ENCODE measurements around the gene SAPCD2. TPM values are rescaled to one million over a fixed set of nuclear protein-coding genes. Genes with fewer than 3 reads are reported as not detected.

The SAPCD2 gene
- polyA plus RNA-seq, 3 donors: 0.03 to 3.1 (median 1.7) TPM

GRCh38 chr9:137052998-137053943 lies 17.1 kb downstream of the SAPCD2 start:
- WGBS (ENCODE audit: insufficient coverage): 10% methylated on average over 69 of the region's 71 CpGs
- H3K4me1 Mint-ChIP-seq: peaks cover 8% of the 10 kb centered on the region
- Histone ChIP-seq H3K4me1 (ENCODE audit: control insufficient read depth in 1 of 2, insufficient read depth in 2 of 2, low read length in 2 of 2) (peaks cover 0 to 10% of the 10 kb centered on the region in 2 donors), H3K4me2 (replicated peaks; ENCODE audit: extremely low read depth, low read length, poor library complexity, severe bottlenecking) (peak overlapping the region; percentile 54), H2AFZ (ENCODE audit: insufficient read depth, low read depth, low read length, poor library complexity, severe bottlenecking) (no peak overlapping the region), H3K4me3 (replicated peaks in 1 of 3; ENCODE audit: low read depth in 2 of 3, low read length in 3 of 3) (no peak overlapping the region), H4K20me1 (ENCODE audit: insufficient read depth, low read length) (no peaks in the 10 kb centered on the region), H3K9me3 (replicated peaks in 1 of 2; ENCODE audit: control insufficient read depth in 1 of 2, insufficient read depth in 1 of 2, low read length in 2 of 2) (peaks cover 0 to 5% of the 10 kb centered on the region in 2 donors), H3K27me3 (ENCODE audit: control insufficient read depth in 2 of 2, insufficient read depth in 2 of 2, low read length in 2 of 2) (peaks cover 17 to 66% of the 10 kb centered on the region in 2 donors), H3K9ac (ENCODE audit: insufficient read depth, low read length, poor library complexity, severe bottlenecking) (no peak overlapping the region), H3K36me3 (replicated peaks in 1 of 2; ENCODE audit: control insufficient read depth in 1 of 2, insufficient read depth in 2 of 2, low read length in 2 of 2) (no peaks in the 10 kb centered on the region), H3K27ac (ENCODE audit: low read depth in 1 of 2, low read length in 2 of 2) (no peak overlapping the region), H3K79me2 (ENCODE audit: insufficient read depth, low read length) (no peaks in the 10 kb centered on the region)
- DNase-seq: no peak
- H3K27ac Mint-ChIP-seq: no peak overlapping the region
- H3K36me3 Mint-ChIP-seq: no peaks in the 10 kb centered on the region
- intact Hi-C loops (cut with micrococcal nuclease): loop anchor here in 1 of 2 donors (1.0 kb wide), 1 partner anchor 10 kb away; no protein-coding TSS in a partner anchor
- H3K27me3 Mint-ChIP-seq (ENCODE audit: low read depth in 3 of 3): peaks cover 51 to 80% (median 64%) of the 10 kb centered on the region in 3 donors
- H3K9me3 Mint-ChIP-seq: peaks cover 0 to 3% (median 0%) of the 10 kb centered on the region in 7 donors
- no peak for TF ChIP-seq CTCF (IDR thresholded peaks at IDR 0.05)
- H3K4me3 Mint-ChIP-seq: peak overlapping the region in 1 of 2 donors; percentile 74

GRCh38 chr9:137052293-137052692 lies 18.1 kb downstream of the SAPCD2 start:
- no peak for DNase-seq
- Mint-ChIP-seq H3K27ac (no peak overlapping the region), H3K27me3 (ENCODE audit: low read depth in 3 of 3) (peaks cover 61 to 90% (median 71%) of the 10 kb centered on the region in 3 donors), H3K4me1 (peaks cover 6% of the 10 kb centered on the region), H3K4me3 (peak overlapping the region in 1 of 2 donors; percentile 74), H3K9me3 (peaks cover 0 to 6% (median 0%) of the 10 kb centered on the region in 7 donors), H3K36me3 (no peaks in the 10 kb centered on the region)
- Histone ChIP-seq H2AFZ (ENCODE audit: insufficient read depth, low read depth, low read length, poor library complexity, severe bottlenecking) (no peak overlapping the region), H3K4me3 (replicated peaks in 1 of 3; ENCODE audit: low read depth in 2 of 3, low read length in 3 of 3) (no peak overlapping the region), H3K4me1 (ENCODE audit: control insufficient read depth in 1 of 2, insufficient read depth in 2 of 2, low read length in 2 of 2) (peaks cover 0 to 10% of the 10 kb centered on the region in 2 donors), H3K9ac (ENCODE audit: insufficient read depth, low read length, poor library complexity, severe bottlenecking) (no peak overlapping the region), H3K9me3 (replicated peaks in 1 of 2; ENCODE audit: control insufficient read depth in 1 of 2, insufficient read depth in 1 of 2, low read length in 2 of 2) (peaks cover 0 to 9% of the 10 kb centered on the region in 2 donors), H3K36me3 (replicated peaks in 1 of 2; ENCODE audit: control insufficient read depth in 1 of 2, insufficient read depth in 2 of 2, low read length in 2 of 2) (no peaks in the 10 kb centered on the region), H3K4me2 (replicated peaks; ENCODE audit: extremely low read depth, low read length, poor library complexity, severe bottlenecking) (no peak overlapping the region), H3K27me3 (ENCODE audit: control insufficient read depth in 2 of 2, insufficient read depth in 2 of 2, low read length in 2 of 2) (peaks cover 18 to 75% of the 10 kb centered on the region in 2 donors), H3K27ac (ENCODE audit: low read depth in 1 of 2, low read length in 2 of 2) (no peak overlapping the region), H4K20me1 (ENCODE audit: insufficient read depth, low read length) (no peaks in the 10 kb centered on the region), H3K79me2 (ENCODE audit: insufficient read depth, low read length) (no peaks in the 10 kb centered on the region)
- no CpG with 5 or more reads among the region's 8 CpGs for WGBS (ENCODE audit: insufficient coverage)
- intact Hi-C loops (cut with micrococcal nuclease): loop anchor here in 1 of 2 donors (1.0 kb wide), 1 partner anchor 9 kb away; no protein-coding TSS in a partner anchor
- TF ChIP-seq CTCF (IDR thresholded peaks at IDR 0.05): no peak

Measured in CD14-positive monocyte (primary cell).